COLO668 (cell line): Measurements from ENCODE around the gene UMODL1.

Experiments used
- DNase-seq: peaks from one replicate; lab custom pipeline; 2025; ENCODE audit not compliant: unreplicated experiment; lab: John Stamatoyannopoulos, UW

Gene UMODL1

GRCh38 chr21:42095581-42095980, 24.5 kb downstream of the UMODL1 start:
- no peak for DNase-seq

- DNase-seq: no peak
These were observed 25.4 kb downstream of the UMODL1 start for GRCh38 chr21:42096566-42096965.

- no peak for DNase-seq
These were observed 26.2 kb downstream of the UMODL1 start for GRCh38 chr21:42097274-42097673.

GRCh38 chr21:42097860-42098454, 26.8 kb downstream of the UMODL1 start:
- DNase-seq: peak; percentile 78

GRCh38 chr21:42098957-42099505, 27.9 kb downstream of the UMODL1 start:
- DNase-seq: no peak

- DNase-seq: no peak
These were observed 30.1 kb downstream of the UMODL1 start for GRCh38 chr21:42101246-42101645.

- no peak for DNase-seq
These were observed 31.0 kb downstream of the UMODL1 start for GRCh38 chr21:42102076-42102475.

GRCh38 chr21:42102526-42102925, 31.4 kb downstream of the UMODL1 start:
- no peak for DNase-seq

- DNase-seq: no peak
These were observed 31.9 kb downstream of the UMODL1 start for GRCh38 chr21:42102991-42103390.

- no peak for DNase-seq
These were observed 32.7 kb downstream of the UMODL1 start for GRCh38 chr21:42103843-42104242.

- DNase-seq: no peak
These were observed 34.6 kb downstream of the UMODL1 start for GRCh38 chr21:42105476-42106315.

GRCh38 chr21:42106425-42106824, 35.3 kb downstream of the UMODL1 start:
- no peak for DNase-seq

- DNase-seq: peak; percentile 21
These were observed 36.2 kb downstream of the UMODL1 start for GRCh38 chr21:42107177-42107880.

- peak; percentile 90 for DNase-seq
These were observed 36.9 kb downstream of the UMODL1 start for GRCh38 chr21:42107881-42108553.

GRCh38 chr21:42108554-42109340, 37.6 kb downstream of the UMODL1 start:
- DNase-seq: no peak

- no peak for DNase-seq
These were observed 38.4 kb downstream of the UMODL1 start for GRCh38 chr21:42109473-42109872.

- DNase-seq: no peak
These were observed 38.9 kb downstream of the UMODL1 start for GRCh38 chr21:42109873-42110525.

- no peak for DNase-seq
These were observed 39.8 kb downstream of the UMODL1 start for GRCh38 chr21:42110691-42111469.

GRCh38 chr21:42111470-42111743, 40.3 kb downstream of the UMODL1 start:
- DNase-seq: no peak
